ENCODE data around the gene ADAMTS12.

DNA sequence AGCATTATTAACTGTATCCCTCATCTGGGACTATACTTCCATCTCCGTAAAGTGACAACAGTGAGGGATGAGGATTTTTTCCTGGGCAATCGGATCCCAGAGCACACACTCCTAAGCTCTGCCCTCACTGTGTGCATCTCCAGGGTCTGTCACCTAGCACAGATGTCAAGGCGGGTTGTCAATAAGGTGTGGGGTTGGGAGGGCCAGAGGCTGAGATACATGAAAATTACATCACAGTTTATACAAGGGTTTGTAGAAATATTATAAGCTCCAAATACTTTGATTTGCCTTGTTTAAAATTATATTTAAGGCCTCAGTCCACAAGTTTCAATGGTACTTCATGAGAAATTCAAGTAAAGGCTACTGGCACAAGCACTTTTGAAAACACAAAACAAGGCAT is 4.5 kb downstream of the ADAMTS12 start:
- TF ChIP-seq, protein P1, sequence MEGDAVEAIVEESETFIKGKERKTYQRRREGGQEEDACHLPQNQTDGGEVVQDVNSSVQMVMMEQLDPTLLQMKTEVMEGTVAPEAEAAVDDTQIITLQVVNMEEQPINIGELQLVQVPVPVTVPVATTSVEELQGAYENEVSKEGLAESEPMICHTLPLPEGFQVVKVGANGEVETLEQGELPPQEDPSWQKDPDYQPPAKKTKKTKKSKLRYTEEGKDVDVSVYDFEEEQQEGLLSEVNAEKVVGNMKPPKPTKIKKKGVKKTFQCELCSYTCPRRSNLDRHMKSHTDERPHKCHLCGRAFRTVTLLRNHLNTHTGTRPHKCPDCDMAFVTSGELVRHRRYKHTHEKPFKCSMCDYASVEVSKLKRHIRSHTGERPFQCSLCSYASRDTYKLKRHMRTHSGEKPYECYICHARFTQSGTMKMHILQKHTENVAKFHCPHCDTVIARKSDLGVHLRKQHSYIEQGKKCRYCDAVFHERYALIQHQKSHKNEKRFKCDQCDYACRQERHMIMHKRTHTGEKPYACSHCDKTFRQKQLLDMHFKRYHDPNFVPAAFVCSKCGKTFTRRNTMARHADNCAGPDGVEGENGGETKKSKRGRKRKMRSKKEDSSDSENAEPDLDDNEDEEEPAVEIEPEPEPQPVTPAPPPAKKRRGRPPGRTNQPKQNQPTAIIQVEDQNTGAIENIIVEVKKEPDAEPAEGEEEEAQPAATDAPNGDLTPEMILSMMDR (IDR thresholded peaks at IDR 0.05): no peak
- TF ChIP-seq EP300 (IDR thresholded peaks at IDR 0.05; ENCODE audit: low read depth) (no peak), POLR2A (IDR thresholded peaks at IDR 0.05) (no peak), POLR2AphosphoS5 (IDR thresholded peaks at IDR 0.05) (no peak)

Measured in transverse colon (tissue), 4 donors.